KMS-11 (cell line): ENCODE data around the gene THAP11.

ENCODE experiments used
- H2AFZ ChIP-seq: fragments of 200-600 bp; sonication (generic); 2 replicates; pipeline ENCODE4 v1.6.1; 2016; ENCODE audit warnings: antibody characterized with exemption, mixed run types, low read depth
- H3K27ac ChIP-seq: fragments of 200-600 bp; sonication (generic); 2 replicates; pipeline ENCODE4 v1.6.1; 2016; ENCODE audit warnings: mild to moderate bottlenecking, mixed run types
- H3K27me3 ChIP-seq: fragments of 200-600 bp; sonication (generic); 2 replicates; pipeline ENCODE4 v1.6.1; 2017; ENCODE audit warnings: mild to moderate bottlenecking, low read depth, mixed run types, moderate library complexity; ENCODE audit not compliant: insufficient read depth
- H3K36me3 ChIP-seq: fragments of 200-600 bp; sonication (generic); 2 replicates; pipeline ENCODE4 v1.6.1; 2017; ENCODE audit warnings: mild to moderate bottlenecking, mixed run types; ENCODE audit not compliant: insufficient read depth
- H3K4me1 ChIP-seq: fragments of 200-600 bp; sonication (generic); 2 replicates; pipeline ENCODE4 v1.6.1; 2016; ENCODE audit warnings: mild to moderate bottlenecking, low read depth, mixed run types; ENCODE audit not compliant: poor library complexity, severe bottlenecking
- H3K4me2 ChIP-seq: fragments of 200-600 bp; sonication (generic); 2 replicates; pipeline ENCODE4 v1.7.0; 2016; ENCODE audit warnings: mild to moderate bottlenecking, mixed run types
- H3K4me3 ChIP-seq: fragments of 200-600 bp; sonication (generic); IDR thresholded peaks from 2 replicates; pipeline ENCODE4 v1.6.1; 2017; ENCODE audit warnings: low read depth, low read length, mixed read lengths; ENCODE audit not compliant: insufficient read depth
- H3K79me2 ChIP-seq: fragments of 200-600 bp; sonication (generic); 2 replicates; pipeline ENCODE4 v1.6.1; 2016; ENCODE audit warnings: low read depth, mixed run types; ENCODE audit not compliant: insufficient read depth
- H3K9ac ChIP-seq: fragments of 200-600 bp; sonication (generic); 2 replicates; pipeline ENCODE4 v1.6.1; 2016; ENCODE audit warnings: mild to moderate bottlenecking, mixed run types
- H4K20me1 ChIP-seq: fragments of 200-600 bp; sonication (generic); 2 replicates; pipeline ENCODE4 v1.6.1; 2016; ENCODE audit warnings: mild to moderate bottlenecking, mixed run types; ENCODE audit not compliant: insufficient read depth
- TF ChIP-seq, protein P1 (sequence below): fragments of 200-600 bp; sonication (generic); conservative IDR thresholded peaks from 2 replicates; pipeline ENCODE4 v1.6.1; 2017; ENCODE audit warnings: low read depth, mild to moderate bottlenecking, antibody characterized with exemption, low read length, moderate library complexity, mixed read lengths

Gene THAP11

DNA sequence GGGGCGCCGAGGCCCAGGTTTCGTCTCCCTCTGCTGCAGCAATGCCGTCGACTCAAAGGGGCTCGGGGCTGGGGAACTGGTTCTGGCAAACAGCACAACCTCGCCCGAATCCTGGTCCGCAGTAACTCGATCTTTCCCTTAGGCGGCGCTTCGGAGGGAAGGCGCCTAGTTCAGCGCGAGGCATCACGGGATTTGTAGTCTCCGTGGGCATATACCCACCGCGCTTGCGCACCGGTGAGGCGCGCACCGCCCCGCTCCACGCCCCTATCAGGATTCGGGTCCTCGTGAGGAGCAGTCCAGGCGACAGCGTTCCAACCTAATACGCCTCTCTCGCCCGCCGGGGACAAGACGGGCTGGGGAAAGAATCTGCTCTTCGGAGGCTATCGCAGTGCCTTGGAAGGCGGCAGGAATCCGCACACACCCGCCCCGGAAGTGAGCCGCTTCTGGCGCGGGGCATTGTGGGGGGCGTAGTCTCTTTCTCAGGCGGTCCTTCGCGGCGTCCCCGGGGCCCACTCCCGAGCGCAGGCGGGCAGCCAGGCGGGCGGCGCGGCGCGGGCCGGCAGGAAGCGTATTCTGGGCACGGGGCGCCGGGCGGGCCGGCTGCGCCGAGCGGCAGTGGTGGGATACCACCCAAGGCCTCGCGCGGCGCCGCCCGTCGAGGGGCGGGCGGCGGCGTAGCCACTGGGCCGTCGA is at the start of gene THAP11:
THAP11 (plus strand) TSS at position 505 of the 693 bp plus-strand sequence. CDS start 235 bp downstream, outside the sequence.
- H3K27ac ChIP-seq: peak within 1 kb of the TSS; percentile 72
- no peak within 1 kb of the TSS for H3K4me3 ChIP-seq
- peak within 1 kb of the TSS; percentile 64 for H2AFZ ChIP-seq
- TF ChIP-seq, protein P1, sequence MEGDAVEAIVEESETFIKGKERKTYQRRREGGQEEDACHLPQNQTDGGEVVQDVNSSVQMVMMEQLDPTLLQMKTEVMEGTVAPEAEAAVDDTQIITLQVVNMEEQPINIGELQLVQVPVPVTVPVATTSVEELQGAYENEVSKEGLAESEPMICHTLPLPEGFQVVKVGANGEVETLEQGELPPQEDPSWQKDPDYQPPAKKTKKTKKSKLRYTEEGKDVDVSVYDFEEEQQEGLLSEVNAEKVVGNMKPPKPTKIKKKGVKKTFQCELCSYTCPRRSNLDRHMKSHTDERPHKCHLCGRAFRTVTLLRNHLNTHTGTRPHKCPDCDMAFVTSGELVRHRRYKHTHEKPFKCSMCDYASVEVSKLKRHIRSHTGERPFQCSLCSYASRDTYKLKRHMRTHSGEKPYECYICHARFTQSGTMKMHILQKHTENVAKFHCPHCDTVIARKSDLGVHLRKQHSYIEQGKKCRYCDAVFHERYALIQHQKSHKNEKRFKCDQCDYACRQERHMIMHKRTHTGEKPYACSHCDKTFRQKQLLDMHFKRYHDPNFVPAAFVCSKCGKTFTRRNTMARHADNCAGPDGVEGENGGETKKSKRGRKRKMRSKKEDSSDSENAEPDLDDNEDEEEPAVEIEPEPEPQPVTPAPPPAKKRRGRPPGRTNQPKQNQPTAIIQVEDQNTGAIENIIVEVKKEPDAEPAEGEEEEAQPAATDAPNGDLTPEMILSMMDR: peak; percentile 76
- peak within 1 kb of the TSS; percentile 57 for H3K9ac ChIP-seq
- H3K4me1 ChIP-seq: peaks cover 29% of the 10 kb centered on the region
- 0 out of 2 replicates have a peak, but pooled peaks cover 2% of the 10 kb centered on the region for H3K27me3 ChIP-seq
- peaks cover 30% of the 10 kb centered on the region for H3K79me2 ChIP-seq
- H3K4me2 ChIP-seq: peak within 1 kb of the TSS; percentile 88
- H3K36me3 ChIP-seq: no peaks in the 10 kb centered on the region
- no peaks in the 10 kb centered on the region for H4K20me1 ChIP-seq

DNA sequence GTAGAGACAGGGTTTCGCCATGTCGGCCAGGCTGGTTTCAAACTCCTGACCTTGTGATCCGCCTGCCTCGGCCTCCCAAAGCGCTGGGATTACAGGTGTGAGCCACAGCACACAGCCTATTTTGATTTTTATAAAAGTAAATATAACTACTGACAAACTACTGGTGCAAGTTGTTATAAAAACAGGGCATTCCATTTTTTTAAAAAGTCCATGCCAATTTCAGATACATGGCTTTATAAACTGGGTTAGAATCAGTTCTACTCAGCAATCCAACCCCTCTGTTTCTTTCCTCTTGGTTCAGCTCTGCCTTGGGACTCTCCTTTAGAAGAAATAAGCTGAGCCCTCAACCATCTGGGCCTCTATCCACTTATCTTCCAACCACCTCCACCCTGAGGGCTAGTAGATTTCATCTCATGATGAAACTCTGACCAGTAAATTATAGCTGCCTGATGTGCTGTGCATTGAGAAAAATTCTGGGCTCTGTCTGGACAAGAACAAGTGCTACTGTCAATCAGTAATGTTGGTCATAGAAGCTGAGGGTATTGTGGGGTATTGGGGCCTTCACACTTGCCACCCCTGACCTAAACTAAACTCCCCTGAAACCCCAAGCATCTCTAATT is 45.9 kb upstream of the THAP11 start:
- Histone ChIP-seq H3K4me1 (no peaks in the 10 kb centered on the region), H4K20me1 (no peaks in the 10 kb centered on the region), H3K27ac (no peak overlapping the region), H3K79me2 (peaks cover 23% of the 10 kb centered on the region; the same call in 1 of the 2 replicates), H3K9ac (no peak overlapping the region), H3K36me3 (no peaks in the 10 kb centered on the region), H3K27me3 (no peaks in the 10 kb centered on the region), H2AFZ (no peak overlapping the region), H3K4me2 (no peak overlapping the region), H3K4me3 (no peak overlapping the region)
- TF ChIP-seq, protein P1: no peak

DNA sequence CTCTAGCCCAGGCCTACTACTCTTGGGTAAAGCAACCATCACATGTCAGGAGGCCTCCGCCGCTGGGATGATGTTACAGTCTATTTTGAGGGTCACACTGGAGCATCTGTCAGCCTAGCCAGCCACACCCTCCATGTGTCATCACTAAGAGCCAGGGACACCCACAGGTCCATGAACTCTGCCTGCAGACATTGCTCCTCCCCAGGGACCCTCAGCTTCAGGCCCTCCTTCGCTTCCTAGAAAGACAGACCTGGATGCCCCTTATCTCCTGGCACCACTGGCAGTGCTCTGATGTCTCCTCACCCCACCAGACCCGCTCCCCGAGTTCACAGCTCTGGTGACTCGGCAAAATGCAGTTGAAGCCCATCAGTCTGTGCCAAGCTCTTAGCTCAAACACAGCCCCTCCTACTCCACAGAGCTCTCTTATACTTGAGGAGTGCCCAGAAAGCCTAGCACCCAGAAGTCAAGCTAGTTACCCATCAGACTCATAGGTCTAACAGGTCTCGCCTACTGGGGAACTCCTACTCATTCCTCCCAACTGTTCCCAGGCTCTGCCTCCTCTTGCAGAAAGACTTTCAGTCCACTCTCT is 41.7 kb upstream of the THAP11 start:
- Histone ChIP-seq H3K4me3 (no peak overlapping the region), H3K27ac (no peak overlapping the region), H3K4me1 (peaks cover 9% of the 10 kb centered on the region), H3K36me3 (0 out of 2 replicates have a peak, but pooled peaks cover 4% of the 10 kb centered on the region), H3K79me2 (peaks cover 53% of the 10 kb centered on the region), H3K4me2 (no peak overlapping the region), H4K20me1 (no peaks in the 10 kb centered on the region), H3K9ac (no peak overlapping the region), H2AFZ (no peak overlapping the region), H3K27me3 (no peaks in the 10 kb centered on the region)
- TF ChIP-seq, protein P1: no peak

DNA sequence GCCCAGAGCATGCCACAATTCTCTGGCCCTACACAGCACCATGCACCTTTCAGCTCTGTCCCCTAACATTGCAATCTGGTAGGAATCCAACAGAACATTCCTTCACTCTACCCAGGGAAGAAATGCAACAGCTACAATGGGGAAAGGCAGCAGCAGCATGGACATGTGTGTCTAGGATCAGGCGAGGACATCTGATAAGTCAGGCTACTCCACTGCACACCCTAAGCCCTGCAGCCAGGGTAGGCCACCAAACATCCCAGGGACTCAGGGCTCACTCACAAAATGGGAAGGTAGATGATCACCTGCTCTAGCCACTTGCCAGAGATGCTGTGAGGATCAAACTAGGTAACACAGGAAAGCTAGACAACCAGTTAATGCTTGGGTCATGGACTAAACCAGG is 40.9 kb upstream of the THAP11 start:
- Histone ChIP-seq H3K9ac (no peak overlapping the region), H3K27ac (no peak overlapping the region)

More for the DNA sequence above, 40.9 kb upstream of the THAP11 start:
- Histone ChIP-seq H4K20me1 (no peaks in the 10 kb centered on the region), H3K27me3 (no peaks in the 10 kb centered on the region), H2AFZ (no peak overlapping the region), H3K4me1 (peaks cover 11% of the 10 kb centered on the region), H3K4me2 (no peak overlapping the region), H3K79me2 (peaks cover 61% of the 10 kb centered on the region), H3K4me3 (no peak overlapping the region), H3K36me3 (0 out of 2 replicates have a peak, but pooled peaks cover 4% of the 10 kb centered on the region)
- TF ChIP-seq, protein P1: no peak
